Adrenal gland (tissue), 12 donors: Measurements from ENCODE around the gene TM7SF2. TPM values are rescaled to one million over a fixed set of nuclear protein-coding genes. Genes with fewer than 3 reads are reported as not detected.
A peak's percentile ranks its signal among the peaks of the same experiment; 100 is the strongest.
"Not testable (repeated sequence)": the region's sequence is repeated elsewhere in the genome, so short reads cannot be mapped to it uniquely, and the experiment has no call there.

Experiments
- DNase-seq, 7 donors: peaks; one replicate each; pipeline ENCODE4 v3.0.0-alpha.2; 2019 to 2020
- H3K27ac ChIP-seq, 5 donors: fragments of 200-600 bp; sonication (generic) in 4 of 5; 1 replicate in 3 of 5; 2 replicates in 2 of 5; pipeline versions ENCODE4 v1.5.1 to v1.8.0; 2016 to 2020; ENCODE audit warnings: mild to moderate bottlenecking in 1 of 5
- H3K27me3 ChIP-seq: fragments of 200-600 bp; 2 replicates; pipeline ENCODE4 v1.8.0; 2021
- H3K36me3 ChIP-seq, 2 donors: fragments of 200-600 bp; replicated peaks in 1 of 2; 1 replicate in 1 of 2; 2 replicates in 1 of 2; pipeline versions ENCODE4 v1.5.1 to v1.8.0; 2018 to 2022
- H3K4me1 ChIP-seq, 2 donors: fragments of 200-600 bp; replicated peaks in 1 of 2; 1 replicate in 1 of 2; 2 replicates in 1 of 2; pipeline versions ENCODE4 v1.5.1 to v1.8.0; 2018 to 2021
- H3K4me3 ChIP-seq, 4 donors: fragments of 200-600 bp; sonication (generic) in 3 of 4; one replicate each; pipeline ENCODE4 v1.5.1; 2016 to 2018
- H3K9me3 ChIP-seq, 3 donors: fragments of 200-600 bp; sonication (generic) in 1 of 3; replicated peaks in 1 of 3; 1 replicate in 2 of 3; 2 replicates in 1 of 3; pipeline versions ENCODE4 v1.5.1 to v1.8.0; 2016 to 2021
- CTCF ChIP-seq, 6 experiments: fragments of 450-650 bp in 4 of 6; fragments of 200-600 bp in 2 of 6; sonication (generic) in 1 of 6; IDR thresholded peaks; 1 replicate in 5 of 6; 2 replicates in 1 of 6; pipeline versions ENCODE4 v1.5.1 to v1.8.0; 2016 to 2021; ENCODE audit warnings: antibody characterized with exemption in 6 of 6, mild to moderate bottlenecking in 2 of 6, moderate library complexity in 1 of 6
- POLR2A ChIP-seq, 2 donors: fragments of 450-650 bp; IDR thresholded peaks; one replicate each; pipeline ENCODE4 v1.6.1; 2017; ENCODE audit warnings: antibody characterized with exemption in 2 of 2, mild to moderate bottlenecking in 2 of 2, moderate library complexity in 1 of 2
- WGBS, 4 donors: extraction: QIAGEN DNeasy Blood & Tissue Kit in 2 of 4; methylation state at CpG; one replicate each; pipeline versions ENCODE4 v1.1.5 to v1.1.7; 2013 to 2017; 5-methylcytosine and 5-hydroxymethylcytosine counted together
- intact Hi-C, 2 donors: fragments of 100-400 bp; cut with DNase I; formaldehyde crosslinking; loops; one replicate each; pipeline versions ENCODE4 v1.14.1 to v1.15.0; 2022 to 2023
- polyA plus RNA-seq, 3 donors: library from polyadenylated mRNA; stranded (reverse); fragments of 200-250 nt in 2 of 3; fragments of 350-450 nt in 1 of 3; fragmentation: Illumina TruSeq in 1 of 3; extraction: RNeasy Lipid Tissue Mini Kit (QIAGEN cat#74804) in 1 of 3; gene quantifications; one replicate each; pipeline ENCODE4 v1.2.3, GENCODE V29; 2013 to 2014
- total RNA-seq, 9 donors: library from RNA; depleted of rRNA in 4 of 9; stranded (reverse); fragments of >200 nt in 4 of 9; fragments of 120-200 nt in 1 of 9; fragmentation: NEBNext Ultra II Directional in 1 of 9; extraction: Animal tissue kit (Norgen Biotek cat#: 25700) in 1 of 9; gene quantifications; one replicate each; pipeline versions ENCODE4 v1.1.0 to v1.2.4, GENCODE V29; 2013 to 2023
- donor health status: healthy with polysubstance abuse.
- donor health status: Bipolar disorder and iron deficiency.
- donor health status: DM: yes; HTN: yes; CAD: no.
- donor health status: DM: no; HTN: no; CAD: no.
- donor health status: DM: no; HTN: no; CAD: no.
- donor health status: DM: yes; HTN: yes; CAD: no.

TM7SF2 gene
- total and polyA plus RNA-seq, 12 donors = 259 to 1,807 (median 650) TPM

- H3K4me1 ChIP-seq = peaks cover 44 to 56% of the 10 kb centered on the region in 2 donors
- H3K4me3 ChIP-seq = peak within 1 kb of the TSS; percentile 44 to 95 (median 68)
- peak; percentile 70 to 86 for TF ChIP-seq POLR2A (IDR thresholded peaks at IDR 0.05)
- TF ChIP-seq CTCF (IDR thresholded peaks at IDR 0.05) = peak; percentile 93 to 99 (median 95)
- no peaks in the 10 kb centered on the region for H3K9me3 ChIP-seq
- no peaks in the 10 kb centered on the region for H3K27me3 ChIP-seq
- peak; percentile 99 to 100 (median 99) for DNase-seq
- intact Hi-C loops = no loop called here
- H3K36me3 ChIP-seq = peaks cover 0 to 37% of the 10 kb centered on the region in 2 donors
- H3K27ac ChIP-seq = peak within 1 kb of the TSS; percentile 57 to 95 (median 94)
- 1 to 2% (median 1%) methylated on average over 17 to 89 of the region's 89 CpGs for WGBS, 4 donors
Measured at GRCh38 chr11:65117206-65118096, 5.8 kb downstream of the TM7SF2 start, which contains the start of gene ZNHIT2. TSS of gene ZNHIT2 (minus strand) at chr11:65117701. CDS start at chr11:65117653, 48 bp downstream.

- H3K36me3 ChIP-seq = peaks cover 0 to 37% of the 10 kb centered on the region in 2 donors
Measured at GRCh38 chr11:65118097-65118837, 6.6 kb downstream of the TM7SF2 start.

GRCh38 chr11:65118891-65119669 is 7.4 kb downstream of the TM7SF2 start:
- intact Hi-C loops, H3K9me3 ChIP-seq, H3K4me3 ChIP-seq, H3K27me3 ChIP-seq: not testable (repeated sequence)
- peak in 5 of 7 donors; percentile 5 to 51 (median 38) for DNase-seq
- Histone ChIP-seq H3K4me1 (peaks cover 38 to 49% of the 10 kb centered on the region in 2 donors), H3K36me3 (peaks cover 0 to 37% of the 10 kb centered on the region in 2 donors), H3K27ac (peak overlapping the region in 2 of 5 donors; percentile 23 to 66)
- WGBS, 4 donors = 78 to 86% (median 82%) methylated on average over 17 to 18 of the region's 18 CpGs

More at GRCh38 chr11:65118097-65118837, 6.6 kb downstream of the TM7SF2 start:
- Histone ChIP-seq H3K27me3 (no peaks in the 10 kb centered on the region), H3K9me3 (no peaks in the 10 kb centered on the region), H3K4me3 (no peak overlapping the region), H3K27ac (peak overlapping the region in 3 of 5 donors; percentile 45 to 94 (median 66)), H3K4me1 (peaks cover 43 to 56% of the 10 kb centered on the region in 2 donors)
- intact Hi-C loops = no loop called here
- peak in 3 of 7 donors; percentile 16 to 41 (median 22) for DNase-seq
- no peak for TF ChIP-seq POLR2A (IDR thresholded peaks at IDR 0.05)
- TF ChIP-seq CTCF (IDR thresholded peaks at IDR 0.05) = peak in 3 of 6 experiments; percentile 2 to 34 (median 28)
- WGBS, 4 donors = 70 to 79% (median 73%) methylated on average over 18 of the region's 18 CpGs

GRCh38 chr11:65119670-65119995 is 8.0 kb downstream of the TM7SF2 start:
- DNase-seq = no peak
- H3K4me1 ChIP-seq = peaks cover 33 to 44% of the 10 kb centered on the region in 2 donors
- intact Hi-C loops = no loop called here
- TF ChIP-seq CTCF (IDR thresholded peaks at IDR 0.05) (no peak), POLR2A (IDR thresholded peaks at IDR 0.05) (no peak)
- no peak overlapping the region for H3K27ac ChIP-seq
- no peaks in the 10 kb centered on the region for H3K27me3 ChIP-seq
- H3K36me3 ChIP-seq = peaks cover 0 to 41% of the 10 kb centered on the region in 2 donors
- H3K4me3 ChIP-seq = no peak overlapping the region
- no peaks in the 10 kb centered on the region for H3K9me3 ChIP-seq
